NK-92 (cell line): ENCODE results near the gene RCN1.
"Not testable (repeated sequence)": the region's sequence is repeated elsewhere in the genome, so short reads cannot be mapped to it uniquely, and the experiment has no call there.

Experiments
- DNase-seq: peaks from one replicate; lab custom pipeline; 2025; ENCODE audit not compliant: unreplicated experiment; lab: John Stamatoyannopoulos, UW

Gene RCN1

GRCh38 chr11:32073644-32074026, 17.2 kb upstream of the RCN1 start:
- DNase-seq, result no peak

- no peak for DNase-seq
Observed at GRCh38 chr11:32079553-32079952, 11.3 kb upstream of the RCN1 start.

GRCh38 chr11:32080361-32080980, 10.4 kb upstream of the RCN1 start:
- DNase-seq, result no peak

GRCh38 chr11:32081129-32081641, 9.7 kb upstream of the RCN1 start:
- DNase-seq, result no peak

- DNase-seq, result no peak
Observed at GRCh38 chr11:32081901-32082300, 9.0 kb upstream of the RCN1 start.

GRCh38 chr11:32082346-32082986, 8.4 kb upstream of the RCN1 start:
- no peak for DNase-seq

GRCh38 chr11:32087597-32087996, 3.3 kb upstream of the RCN1 start:
- DNase-seq, result no peak

- no peak for DNase-seq
Observed at GRCh38 chr11:32088117-32088941, 2.5 kb upstream of the RCN1 start.

GRCh38 chr11:32092581-32093170, 1.8 kb downstream of the RCN1 start:
- no peak for DNase-seq

- DNase-seq, result no peak
Observed at GRCh38 chr11:32094923-32095322, 4.0 kb downstream of the RCN1 start.

GRCh38 chr11:32098142-32098903, 7.4 kb downstream of the RCN1 start:
- no peak for DNase-seq

GRCh38 chr11:32099516-32099915, 8.6 kb downstream of the RCN1 start:
- DNase-seq, result no peak

GRCh38 chr11:32100495-32100894, 9.6 kb downstream of the RCN1 start:
- DNase-seq, result no peak

GRCh38 chr11:32101791-32102190, 10.9 kb downstream of the RCN1 start:
- no peak for DNase-seq

GRCh38 chr11:32103121-32103719, 12.3 kb downstream of the RCN1 start:
- DNase-seq, result not testable (repeated sequence)

GRCh38 chr11:32103941-32104340, 13.1 kb downstream of the RCN1 start:
- DNase-seq, result no peak

- no peak for DNase-seq
Observed at GRCh38 chr11:32105871-32106560, 15.1 kb downstream of the RCN1 start.

GRCh38 chr11:32107647-32108046, 16.8 kb downstream of the RCN1 start:
- no peak for DNase-seq

GRCh38 chr11:32108576-32108975, 17.7 kb downstream of the RCN1 start:
- no peak for DNase-seq

GRCh38 chr11:32109138-32109537, 18.3 kb downstream of the RCN1 start:
- DNase-seq, result no peak
